ENCODE results near the gene MRAP2.

DNA sequence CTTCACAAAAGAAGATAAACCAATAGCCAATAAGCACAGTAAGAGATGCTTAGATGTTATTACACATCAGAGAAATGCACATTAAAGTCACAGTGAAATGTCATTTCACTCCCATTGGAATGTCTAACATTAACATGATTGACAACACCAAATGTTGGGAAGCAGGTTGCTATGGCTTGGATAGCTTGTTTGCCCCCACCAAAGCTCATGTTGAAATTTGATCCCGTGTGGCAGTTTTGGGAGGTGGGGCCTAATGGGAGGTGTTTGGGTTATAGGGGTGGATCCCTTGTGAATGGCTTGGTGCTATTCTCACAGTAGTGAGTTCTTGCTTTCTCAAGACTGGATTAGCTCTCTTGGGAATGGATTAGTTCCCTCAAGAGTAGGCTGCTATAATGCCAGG lies 44.8 kb downstream of the MRAP2 start:
- TF ChIP-seq POLR2A (IDR thresholded peaks at IDR 0.05; ENCODE audit: low read length), result no peak
- TF ChIP-seq GATA1 (IDR thresholded peaks at IDR 0.05; ENCODE audit: low read depth, low read length), result no peak
